ENCODE results near the gene GRHPR.

- TF ChIP-seq CTCF (IDR thresholded peaks at IDR 0.05) (no peak), POLR2A (IDR thresholded peaks at IDR 0.05) (no peak)
These were observed 19.4 kb downstream of the GRHPR start for GRCh38 chr9:37441776-37442370.

Measured in right lobe of liver (tissue), 4 donors.